ENCODE data around the gene CFAP97D2.

GRCh38 chr13:114162533-114162922 lies 16.5 kb upstream of the CFAP97D2 start:
- TF ChIP-seq, protein P1, sequence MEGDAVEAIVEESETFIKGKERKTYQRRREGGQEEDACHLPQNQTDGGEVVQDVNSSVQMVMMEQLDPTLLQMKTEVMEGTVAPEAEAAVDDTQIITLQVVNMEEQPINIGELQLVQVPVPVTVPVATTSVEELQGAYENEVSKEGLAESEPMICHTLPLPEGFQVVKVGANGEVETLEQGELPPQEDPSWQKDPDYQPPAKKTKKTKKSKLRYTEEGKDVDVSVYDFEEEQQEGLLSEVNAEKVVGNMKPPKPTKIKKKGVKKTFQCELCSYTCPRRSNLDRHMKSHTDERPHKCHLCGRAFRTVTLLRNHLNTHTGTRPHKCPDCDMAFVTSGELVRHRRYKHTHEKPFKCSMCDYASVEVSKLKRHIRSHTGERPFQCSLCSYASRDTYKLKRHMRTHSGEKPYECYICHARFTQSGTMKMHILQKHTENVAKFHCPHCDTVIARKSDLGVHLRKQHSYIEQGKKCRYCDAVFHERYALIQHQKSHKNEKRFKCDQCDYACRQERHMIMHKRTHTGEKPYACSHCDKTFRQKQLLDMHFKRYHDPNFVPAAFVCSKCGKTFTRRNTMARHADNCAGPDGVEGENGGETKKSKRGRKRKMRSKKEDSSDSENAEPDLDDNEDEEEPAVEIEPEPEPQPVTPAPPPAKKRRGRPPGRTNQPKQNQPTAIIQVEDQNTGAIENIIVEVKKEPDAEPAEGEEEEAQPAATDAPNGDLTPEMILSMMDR (IDR thresholded peaks at IDR 0.05): no peak
- TF ChIP-seq POLR2A (IDR thresholded peaks at IDR 0.05): no peak
